ENCODE data around the gene TSGA10IP.

Gene TSGA10IP

GRCh38 chr11:65945430-65945911 lies at the start of gene TSGA10IP:
TSGA10IP (plus strand) TSS chr11:65945480; CDS start chr11:65945676, 196 bp downstream.
- no peak for DNase-seq (ENCODE audit: low spot score)

- no peak for DNase-seq (ENCODE audit: low spot score)
These were observed 49.7 kb upstream of the TSGA10IP start for GRCh38 chr11:65895482-65895981.

- no peak for DNase-seq (ENCODE audit: low spot score)
These were observed 49.0 kb upstream of the TSGA10IP start for GRCh38 chr11:65896034-65896999.

GRCh38 chr11:65897020-65897471 lies 48.2 kb upstream of the TSGA10IP start:
- no peak for DNase-seq (ENCODE audit: low spot score)

- no peak for DNase-seq (ENCODE audit: low spot score)
These were observed 46.5 kb upstream of the TSGA10IP start for GRCh38 chr11:65898656-65899355.

- no peak for DNase-seq (ENCODE audit: low spot score)
These were observed 45.7 kb upstream of the TSGA10IP start for GRCh38 chr11:65899356-65900124.

- DNase-seq (ENCODE audit: low spot score) = peak; percentile 78
These were observed 45.0 kb upstream of the TSGA10IP start, which contains the start of gene FOSL1 for GRCh38 chr11:65900125-65900898. FOSL1 (minus strand) TSS chr11:65900388; CDS start chr11:65900339, 49 bp downstream.

GRCh38 chr11:65900899-65901180 lies 44.4 kb upstream of the TSGA10IP start:
- no peak for DNase-seq (ENCODE audit: low spot score)

- DNase-seq (ENCODE audit: low spot score) = no peak
These were observed 42.2 kb upstream of the TSGA10IP start for GRCh38 chr11:65903068-65903481.

GRCh38 chr11:65903715-65904114 lies 41.6 kb upstream of the TSGA10IP start:
- no peak for DNase-seq (ENCODE audit: low spot score)

GRCh38 chr11:65906602-65907001 lies 38.7 kb upstream of the TSGA10IP start:
- DNase-seq (ENCODE audit: low spot score) = no peak

- no peak for DNase-seq (ENCODE audit: low spot score)
These were observed 37.4 kb upstream of the TSGA10IP start for GRCh38 chr11:65907878-65908277.

- peak; percentile 78 for DNase-seq (ENCODE audit: low spot score)
These were observed 33.4 kb upstream of the TSGA10IP start for GRCh38 chr11:65911682-65912568.

GRCh38 chr11:65912845-65913244 lies 32.4 kb upstream of the TSGA10IP start:
- no peak for DNase-seq (ENCODE audit: low spot score)

- DNase-seq (ENCODE audit: low spot score) = no peak
These were observed 30.0 kb upstream of the TSGA10IP start for GRCh38 chr11:65915101-65915820.

- no peak for DNase-seq (ENCODE audit: low spot score)
These were observed 29.4 kb upstream of the TSGA10IP start for GRCh38 chr11:65915821-65916251.

- DNase-seq (ENCODE audit: low spot score) = no peak
These were observed 28.9 kb upstream of the TSGA10IP start for GRCh38 chr11:65916391-65916790.

GRCh38 chr11:65917077-65917433 lies 28.2 kb upstream of the TSGA10IP start:
- no peak for DNase-seq (ENCODE audit: low spot score)

- DNase-seq (ENCODE audit: low spot score) = no peak
These were observed 27.7 kb upstream of the TSGA10IP start for GRCh38 chr11:65917434-65918210.
